22Rv1 (cell line): ENCODE measurements around the gene TCHP.

Experiments
- CTCF ChIP-seq: fragments of 450-650 bp; IDR thresholded peaks from 2 replicates; pipeline ENCODE4 v1.5.1; 2017; ENCODE audit warnings: mild to moderate bottlenecking
- ZFX ChIP-seq: fragments of 450-650 bp; IDR thresholded peaks from 2 replicates; pipeline ENCODE4 v1.6.1; 2017; ENCODE audit warnings: antibody characterized with exemption, borderline replicate concordance

- TF ChIP-seq CTCF = no peak
- TF ChIP-seq ZFX = no peak
Measured at GRCh38 chr12:109961612-109962011, 61.5 kb downstream of the TCHP start.
